Esophagus squamous epithelium (tissue), 5 donors: ENCODE measurements around the gene S100A14. TPM values are rescaled to one million over a fixed set of nuclear protein-coding genes. Genes with fewer than 3 reads are reported as not detected.

Experiments used
- DNase-seq: peaks from one replicate; lab custom pipeline; 2025; lab: John Stamatoyannopoulos, UW
- H3K27ac ChIP-seq, 4 donors: fragments of 200-600 bp; sonication (generic); one replicate each; pipeline ENCODE4 v1.5.1; 2016 to 2019; ENCODE audit warnings: mild to moderate bottlenecking in 1 of 4
- H3K27me3 ChIP-seq, 4 donors: fragments of 200-600 bp; sonication (generic); 1 replicate in 3 of 4; 2 replicates in 1 of 4; pipeline versions ENCODE4 v1.5.1 to v1.6.0; 2017 to 2021; ENCODE audit warnings: antibody characterized with exemption in 1 of 4
- H3K36me3 ChIP-seq, 3 donors: fragments of 200-600 bp; sonication (generic); one replicate each; pipeline ENCODE4 v1.5.1; 2016 to 2019
- H3K4me1 ChIP-seq, 3 donors: fragments of 200-600 bp; sonication (generic); one replicate each; pipeline ENCODE4 v1.5.1; 2017 to 2019
- H3K4me3 ChIP-seq, 4 donors: fragments of 200-600 bp; sonication (generic); 1 replicate in 3 of 4; 2 replicates in 1 of 4; pipeline ENCODE4 v1.5.1; 2016 to 2019; ENCODE audit warnings: mild to moderate bottlenecking in 2 of 4, moderate library complexity in 1 of 4
- H3K9me3 ChIP-seq, 3 donors: fragments of 200-600 bp; sonication (generic); one replicate each; pipeline ENCODE4 v1.5.1; 2016 to 2019
- POLR2A ChIP-seq, 4 donors: fragments of 450-650 bp; IDR thresholded peaks; one replicate each; pipeline ENCODE4 v1.6.1; 2017; ENCODE audit warnings: antibody characterized with exemption in 4 of 4, mild to moderate bottlenecking in 4 of 4, moderate library complexity in 3 of 4
- WGBS, 2 donors: methylation state at CpG; one replicate each; pipeline ENCODE4 v1.1.5; 2018; 5-methylcytosine and 5-hydroxymethylcytosine counted together
- intact Hi-C: fragments of 100-400 bp; cut with DNase I; formaldehyde crosslinking; loops from one replicate; pipeline ENCODE4 v1.15.0; 2022
- total RNA-seq, 4 donors: library from RNA; depleted of rRNA; stranded (reverse); fragments of >200 nt; gene quantifications; one replicate each; pipeline ENCODE4 v1.1.0, GENCODE V29; 2016
- TF ChIP-seq, protein P1 (sequence below), 6 experiments: fragments of 450-650 bp in 4 of 6; fragments of 200-600 bp in 2 of 6; sonication (generic) in 2 of 6; IDR thresholded peaks; one replicate each; pipeline ENCODE4 v1.5.1; 2016 to 2019; ENCODE audit warnings: antibody characterized with exemption in 6 of 6, mild to moderate bottlenecking in 4 of 6, moderate library complexity in 4 of 6
- donor health status: DM: yes; HTN: yes; CAD: no.

S100A14 gene
- total RNA-seq, 4 donors from 2014 or later, result 1,580 to 2,481 (median 2,030) TPM

DNA sequence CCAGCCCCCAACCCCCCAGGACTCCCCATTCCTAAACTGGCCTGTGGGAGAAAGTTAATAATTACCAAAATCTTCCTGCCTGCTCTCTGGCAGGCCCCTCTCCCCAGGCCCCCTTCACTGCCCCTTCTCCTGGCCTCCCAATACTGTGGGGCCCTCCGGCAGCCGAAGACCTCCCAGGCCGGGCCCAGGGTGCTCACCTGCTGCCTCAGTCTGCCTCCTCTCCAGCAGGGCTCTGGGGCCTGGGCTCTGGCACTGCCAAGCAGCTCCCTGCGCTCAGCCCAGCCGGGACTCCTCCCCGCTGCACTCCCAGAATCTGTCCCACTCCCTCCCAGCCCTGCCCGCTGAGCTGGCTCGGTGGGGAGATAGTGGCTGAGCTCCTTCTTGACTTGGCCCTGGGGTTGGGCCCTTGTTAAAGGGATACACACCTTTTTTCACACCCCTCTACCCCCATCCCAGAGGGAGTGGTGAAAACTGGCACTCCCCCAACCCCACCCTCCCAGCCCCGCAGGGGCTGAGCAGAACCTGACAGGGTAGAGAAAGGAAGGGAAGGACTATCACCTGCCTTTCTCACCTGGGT lies 3.3 kb downstream of the S100A14 start, which contains the start of gene S100A16:
Gene S100A16 (minus strand): TSS at position 383 of the 577 bp plus-strand sequence. CDS start 4,986 bp downstream, outside the sequence.
- H3K36me3 ChIP-seq, result peaks cover 0 to 4% (median 1%) of the 10 kb centered on the region in 3 donors
- H3K27ac ChIP-seq, result peak within 1 kb of the TSS; percentile 92 to 96 (median 94)
- intact Hi-C loops, result loop anchor here (5.0 kb wide), 1 partner anchor 36 kb away; no protein-coding TSS in a partner anchor
- H3K9me3 ChIP-seq, result no peaks in the 10 kb centered on the region
- DNase-seq, result no peak
- peak in 3 of 4 donors; percentile 89 to 90 (median 89) for TF ChIP-seq POLR2A (IDR thresholded peaks at IDR 0.05)
- TF ChIP-seq, protein P1, sequence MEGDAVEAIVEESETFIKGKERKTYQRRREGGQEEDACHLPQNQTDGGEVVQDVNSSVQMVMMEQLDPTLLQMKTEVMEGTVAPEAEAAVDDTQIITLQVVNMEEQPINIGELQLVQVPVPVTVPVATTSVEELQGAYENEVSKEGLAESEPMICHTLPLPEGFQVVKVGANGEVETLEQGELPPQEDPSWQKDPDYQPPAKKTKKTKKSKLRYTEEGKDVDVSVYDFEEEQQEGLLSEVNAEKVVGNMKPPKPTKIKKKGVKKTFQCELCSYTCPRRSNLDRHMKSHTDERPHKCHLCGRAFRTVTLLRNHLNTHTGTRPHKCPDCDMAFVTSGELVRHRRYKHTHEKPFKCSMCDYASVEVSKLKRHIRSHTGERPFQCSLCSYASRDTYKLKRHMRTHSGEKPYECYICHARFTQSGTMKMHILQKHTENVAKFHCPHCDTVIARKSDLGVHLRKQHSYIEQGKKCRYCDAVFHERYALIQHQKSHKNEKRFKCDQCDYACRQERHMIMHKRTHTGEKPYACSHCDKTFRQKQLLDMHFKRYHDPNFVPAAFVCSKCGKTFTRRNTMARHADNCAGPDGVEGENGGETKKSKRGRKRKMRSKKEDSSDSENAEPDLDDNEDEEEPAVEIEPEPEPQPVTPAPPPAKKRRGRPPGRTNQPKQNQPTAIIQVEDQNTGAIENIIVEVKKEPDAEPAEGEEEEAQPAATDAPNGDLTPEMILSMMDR (IDR thresholded peaks at IDR 0.05), result no peak
- peak within 1 kb of the TSS; percentile 54 to 76 (median 66) for H3K4me3 ChIP-seq
- H3K4me1 ChIP-seq, result peaks cover 26 to 89% (median 50%) of the 10 kb centered on the region in 3 donors
- WGBS, 2 donors, result 8% methylated on average over 4 of the region's 9 CpGs; no CpG with 5 or more reads in 1 of the 2 donors
- no peaks in the 10 kb centered on the region for H3K27me3 ChIP-seq

DNA sequence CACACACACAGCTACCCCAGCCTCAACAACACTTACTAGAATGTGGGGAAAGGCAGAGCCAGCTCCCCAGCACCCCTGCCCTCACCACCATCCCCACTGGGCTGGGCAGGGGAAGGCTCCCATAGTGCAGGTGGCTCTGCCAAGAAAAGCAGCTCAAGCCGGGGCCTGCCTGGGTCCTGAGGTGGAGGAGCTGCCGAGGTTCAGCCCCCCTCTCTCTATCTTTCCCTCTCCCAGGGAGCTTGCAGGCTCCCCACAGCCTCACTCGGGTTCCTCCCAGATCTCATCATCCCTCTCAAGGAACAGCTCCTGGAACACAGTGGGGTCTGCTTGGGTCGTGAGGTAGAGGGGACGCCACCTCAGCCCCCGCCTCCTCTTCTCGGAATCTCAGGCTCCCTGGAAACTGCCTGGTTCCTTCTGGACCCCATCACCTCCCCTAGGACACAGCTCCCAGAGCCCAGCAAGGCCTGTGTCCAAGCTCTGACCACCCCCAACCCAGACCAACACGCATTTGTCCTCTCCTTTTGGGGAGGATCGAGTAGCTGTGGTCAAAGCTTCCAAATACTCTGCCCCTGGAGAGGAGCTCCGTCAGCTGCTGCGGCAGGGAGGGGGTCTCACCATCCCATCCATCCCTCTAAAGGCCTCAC lies 3.9 kb downstream of the S100A14 start:
- Histone ChIP-seq H3K36me3 (peaks cover 3 to 11% (median 7%) of the 10 kb centered on the region in 3 donors), H3K27me3 (no peaks in the 10 kb centered on the region), H3K4me1 (peaks cover 25 to 89% (median 50%) of the 10 kb centered on the region in 3 donors), H3K27ac (peak overlapping the region; percentile 92 to 96 (median 94)), H3K9me3 (no peaks in the 10 kb centered on the region), H3K4me3 (peak overlapping the region; percentile 54 to 76 (median 66))
- TF ChIP-seq POLR2A (IDR thresholded peaks at IDR 0.05), result no peak
- TF ChIP-seq, protein P1 (IDR thresholded peaks at IDR 0.05), result no peak
- no peak for DNase-seq
- intact Hi-C loops, result loop anchor here (5.0 kb wide), 1 partner anchor 35 kb away; no protein-coding TSS in a partner anchor
- 30 to 33% methylated on average over 6 to 7 of the region's 11 CpGs for WGBS, 2 donors

DNA sequence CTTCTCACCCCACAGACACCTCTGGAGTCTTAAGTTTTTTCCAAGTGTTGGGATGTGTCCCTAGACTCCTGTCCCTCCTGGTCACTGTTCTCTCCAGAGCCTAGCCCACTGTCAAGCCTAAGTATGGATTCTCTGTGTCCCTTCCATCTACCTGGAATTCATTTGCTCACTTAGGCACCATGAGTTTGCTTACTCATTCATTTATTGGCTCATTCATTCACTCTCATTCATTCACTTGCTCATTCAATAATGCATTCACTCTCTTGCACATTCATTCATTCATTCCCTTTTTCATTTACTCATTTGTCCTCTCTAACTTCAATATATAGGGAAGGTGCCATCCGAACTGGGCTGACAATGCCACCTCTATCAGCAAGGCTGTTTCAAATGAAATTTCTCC lies 4.8 kb downstream of the S100A14 start:
- Histone ChIP-seq H3K27ac (peak overlapping the region; percentile 92 to 96 (median 94)), H3K4me1 (peaks cover 30 to 88% (median 49%) of the 10 kb centered on the region in 3 donors), H3K27me3 (no peaks in the 10 kb centered on the region), H3K9me3 (no peaks in the 10 kb centered on the region), H3K36me3 (peaks cover 11 to 19% (median 16%) of the 10 kb centered on the region in 3 donors), H3K4me3 (peak overlapping the region; percentile 54 to 76 (median 66))
- intact Hi-C loops, result loop anchor here (5.0 kb wide), 1 partner anchor 34 kb away; no protein-coding TSS in a partner anchor
- TF ChIP-seq, protein P1 (IDR thresholded peaks at IDR 0.05), result no peak
- no peak for TF ChIP-seq POLR2A (IDR thresholded peaks at IDR 0.05)
- WGBS, 2 donors, result 32 to 40% methylated on average over 1 of the region's 1 CpG
- DNase-seq, result no peak

DNA sequence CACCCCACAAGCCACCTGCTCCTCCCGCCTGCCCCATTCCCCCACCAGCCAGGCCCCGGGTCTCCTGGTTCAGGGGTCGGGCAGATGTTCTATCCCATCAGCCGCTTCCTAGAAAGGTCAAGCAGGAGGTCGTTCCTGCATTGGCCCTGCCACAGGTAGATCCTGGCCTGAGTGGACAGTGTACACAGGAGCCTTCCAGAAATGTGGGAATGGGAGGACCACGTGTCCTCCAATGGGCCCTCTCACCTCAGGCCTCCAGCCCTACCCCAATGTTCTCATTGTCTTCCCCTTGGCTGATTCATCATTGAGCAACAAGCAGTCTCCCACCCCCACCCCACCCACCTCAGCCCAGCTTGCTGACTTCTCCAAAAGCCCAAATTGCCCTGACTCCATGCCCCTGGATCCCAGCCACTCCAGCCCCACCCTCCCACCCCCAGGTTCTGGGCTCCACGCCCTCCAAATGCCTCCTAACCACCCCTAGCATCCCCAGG lies 5.3 kb downstream of the S100A14 start:
- peaks cover 14 to 24% (median 20%) of the 10 kb centered on the region in 3 donors for H3K36me3 ChIP-seq
- peak overlapping the region; percentile 54 to 76 (median 66) for H3K4me3 ChIP-seq
- no peaks in the 10 kb centered on the region for H3K27me3 ChIP-seq
- 0 to 33% methylated on average over 1 to 5 of the region's 7 CpGs for WGBS, 2 donors
- no peak for DNase-seq
- no peaks in the 10 kb centered on the region for H3K9me3 ChIP-seq
- peaks cover 30 to 86% (median 46%) of the 10 kb centered on the region in 3 donors for H3K4me1 ChIP-seq
- TF ChIP-seq, protein P1 (IDR thresholded peaks at IDR 0.05), result no peak
- no peak for TF ChIP-seq POLR2A (IDR thresholded peaks at IDR 0.05)
- intact Hi-C loops, result loop anchor here (5.0 kb wide), 1 partner anchor 34 kb away; no protein-coding TSS in a partner anchor
- peak overlapping the region; percentile 92 to 96 (median 94) for H3K27ac ChIP-seq
